ENCODE measurements around the gene PROB1.

The PROB1 gene

DNA sequence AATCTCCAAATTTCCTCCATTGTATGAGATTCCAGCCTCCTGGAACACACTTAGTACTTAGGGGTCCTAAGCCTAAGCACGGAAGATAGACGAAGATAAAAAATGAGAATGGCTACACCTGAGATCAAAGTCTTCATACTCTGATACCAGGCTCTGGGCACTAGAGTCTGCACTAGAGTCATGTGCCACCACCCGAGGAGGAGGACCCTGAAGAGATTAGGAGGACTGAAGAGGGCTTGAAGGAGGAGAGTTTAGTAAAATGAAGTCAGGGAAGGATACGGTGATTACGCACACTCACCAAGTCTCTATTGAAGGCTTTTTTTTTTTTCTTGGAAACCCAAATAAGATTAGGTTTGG, 9.6 kb upstream of the PROB1 start:
- Mint-ChIP-seq H3K4me1 (ENCODE audit: low read depth) (peaks cover 29% of the 10 kb centered on the region), H3K36me3 (no peaks in the 10 kb centered on the region), H3K9me3 (ENCODE audit: low read depth) (no peaks in the 10 kb centered on the region), H3K27me3 (no peaks in the 10 kb centered on the region), H3K27ac (peak overlapping the region; percentile 100), H3K4me3 (peak overlapping the region; percentile 96)

DNA sequence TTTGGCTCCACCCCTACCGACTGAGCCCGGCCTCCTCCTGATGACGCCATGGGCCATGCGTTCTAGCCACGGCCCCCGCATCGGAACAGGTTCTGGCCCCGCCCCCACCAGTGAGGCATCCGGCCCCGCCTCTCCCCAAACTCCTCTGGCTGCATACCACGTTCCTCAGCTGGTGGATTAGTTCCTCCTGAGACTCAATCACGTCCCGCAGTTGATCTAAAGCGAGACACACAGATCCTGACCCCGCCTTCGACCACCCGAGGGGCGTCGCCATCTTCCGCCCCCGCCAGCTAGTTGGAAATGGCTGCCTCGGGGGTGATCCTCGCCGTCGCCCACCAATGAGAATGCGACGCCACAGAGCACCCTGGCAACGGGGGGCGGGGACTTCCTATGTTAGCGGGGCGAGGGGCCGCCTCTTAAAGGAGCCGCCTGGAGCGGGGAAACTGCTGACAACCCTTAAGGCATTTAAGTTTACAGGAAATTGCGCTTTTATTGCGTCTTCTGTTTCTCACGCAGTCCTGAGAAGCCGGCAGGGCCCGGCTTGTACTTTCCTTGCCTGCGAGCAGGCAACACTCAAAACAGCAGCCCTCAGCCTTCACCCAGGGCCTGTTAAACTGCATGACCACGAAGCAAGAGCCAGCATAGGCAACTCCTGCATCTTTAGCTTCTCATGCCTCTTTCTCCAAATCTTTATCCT, 9.0 kb upstream of the PROB1 start, which contains the start of gene SPATA24:
SPATA24 (minus strand) TSS at position 303 of the 697 bp plus-strand sequence; CDS start at position 274, 29 bp downstream.
- Mint-ChIP-seq H3K27ac (peak within 1 kb of the TSS; percentile 100), H3K4me3 (peak within 1 kb of the TSS; percentile 96), H3K9me3 (ENCODE audit: low read depth) (no peaks in the 10 kb centered on the region), H3K36me3 (no peaks in the 10 kb centered on the region), H3K27me3 (no peaks in the 10 kb centered on the region), H3K4me1 (ENCODE audit: low read depth) (peaks cover 29% of the 10 kb centered on the region)

DNA sequence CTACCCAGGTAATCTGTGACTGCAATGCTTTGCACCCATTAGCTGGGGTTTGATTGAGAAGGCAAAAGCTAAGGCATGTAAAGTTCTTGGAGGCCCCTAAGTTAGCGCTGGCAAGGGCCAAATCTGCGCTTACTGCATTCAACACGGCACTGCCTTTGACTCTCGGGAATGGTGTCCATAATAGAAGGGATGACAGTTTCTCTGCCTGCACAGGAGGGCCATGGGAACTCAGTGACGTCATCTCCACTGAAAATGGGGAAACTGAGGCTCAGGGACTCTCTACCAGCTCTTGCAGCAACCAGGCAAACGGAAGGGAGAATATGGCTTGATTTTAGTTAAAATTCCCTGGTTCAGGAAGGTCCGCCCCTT, 8.5 kb upstream of the PROB1 start:
- Mint-ChIP-seq H3K27me3 (no peaks in the 10 kb centered on the region), H3K4me1 (ENCODE audit: low read depth) (peaks cover 29% of the 10 kb centered on the region), H3K9me3 (ENCODE audit: low read depth) (no peaks in the 10 kb centered on the region), H3K36me3 (no peaks in the 10 kb centered on the region), H3K27ac (peak overlapping the region; percentile 100), H3K4me3 (peak overlapping the region; percentile 96)

DNA sequence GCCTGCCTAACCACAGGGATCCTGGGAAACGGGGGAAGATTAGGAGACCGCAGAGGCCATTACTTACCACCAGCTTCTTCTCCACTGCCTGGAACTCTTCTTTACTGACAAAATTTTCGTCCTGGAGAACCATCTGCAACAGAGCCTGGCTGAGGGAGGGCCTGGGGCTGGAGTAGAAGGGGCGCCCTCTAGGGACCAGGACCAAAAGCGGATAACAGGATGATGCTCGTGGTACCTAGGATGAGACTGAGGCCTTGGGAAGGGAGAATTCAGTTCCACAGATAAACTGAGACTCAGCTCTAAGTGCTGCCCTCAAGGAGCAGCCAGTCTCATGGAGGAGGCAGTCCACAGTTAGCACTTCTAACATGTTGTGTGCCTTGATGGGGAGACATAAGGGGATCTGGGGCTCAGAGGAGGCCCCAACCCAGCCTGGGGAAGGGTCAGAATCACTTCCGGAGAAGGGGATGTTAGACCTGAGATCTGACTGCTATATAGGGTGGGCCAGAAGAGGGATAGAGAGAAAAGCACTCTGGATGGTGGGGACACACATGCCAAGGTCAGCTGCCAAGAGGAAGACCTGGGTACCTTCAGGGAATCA, 7.8 kb upstream of the PROB1 start:
- Mint-ChIP-seq H3K36me3 (no peaks in the 10 kb centered on the region), H3K9me3 (ENCODE audit: low read depth) (no peaks in the 10 kb centered on the region), H3K4me1 (ENCODE audit: low read depth) (peaks cover 29% of the 10 kb centered on the region), H3K4me3 (peak overlapping the region; percentile 96), H3K27ac (peak overlapping the region; percentile 100), H3K27me3 (no peaks in the 10 kb centered on the region)

DNA sequence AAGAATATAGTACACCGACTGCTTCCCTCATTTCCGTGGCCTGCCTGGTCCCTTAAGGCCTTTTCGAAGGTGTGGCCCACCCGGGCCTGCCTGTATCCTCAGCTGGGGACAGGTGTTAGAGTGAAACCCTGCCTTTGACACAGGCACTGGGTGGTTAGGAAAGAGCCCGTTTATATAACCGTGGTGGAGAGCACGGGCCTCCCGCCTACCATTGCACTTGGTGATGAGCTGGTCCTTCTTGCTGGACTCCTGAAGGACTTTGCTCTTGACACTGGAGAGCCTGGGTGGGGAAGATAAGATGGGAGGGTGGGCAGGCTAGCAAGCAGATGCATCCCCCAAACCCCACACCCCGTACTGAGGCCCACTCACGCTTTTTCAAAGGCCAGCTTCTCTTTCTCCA, 6.6 kb upstream of the PROB1 start:
- Mint-ChIP-seq H3K27ac (no peak overlapping the region), H3K36me3 (no peaks in the 10 kb centered on the region), H3K27me3 (no peaks in the 10 kb centered on the region), H3K9me3 (ENCODE audit: low read depth) (no peaks in the 10 kb centered on the region), H3K4me3 (no peak overlapping the region), H3K4me1 (ENCODE audit: low read depth) (peaks cover 24% of the 10 kb centered on the region)

DNA sequence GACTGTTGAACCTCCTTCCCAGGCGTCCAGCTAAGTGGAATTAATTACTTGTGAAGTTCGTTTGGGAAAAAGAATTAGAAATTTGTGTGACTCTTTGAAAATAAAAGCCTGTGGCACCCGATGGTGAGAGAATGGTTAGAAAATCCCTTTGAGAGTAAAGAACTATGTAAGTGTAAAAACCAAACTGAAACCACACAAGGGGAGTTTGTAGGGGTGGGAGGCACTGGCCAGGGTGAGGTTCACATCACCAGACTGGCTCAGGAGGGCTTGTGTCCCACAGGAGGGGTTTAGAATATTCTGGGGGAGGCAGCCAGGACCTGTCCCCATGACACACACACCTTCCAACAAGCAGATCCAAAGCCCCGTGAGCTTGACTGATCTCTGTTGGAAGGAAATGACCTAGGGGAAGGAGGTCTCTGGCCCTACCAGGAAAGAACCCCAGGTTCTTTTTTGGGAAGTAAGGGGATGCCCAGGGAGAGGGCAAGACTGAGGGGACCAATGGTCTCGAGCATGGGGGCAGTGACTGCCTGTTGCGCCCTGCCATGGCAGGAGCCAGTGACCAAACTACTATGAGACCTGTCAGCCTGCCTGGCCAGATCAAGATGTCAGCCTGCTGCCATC, 4.7 kb upstream of the PROB1 start:
- Mint-ChIP-seq H3K4me1 (ENCODE audit: low read depth) (peaks cover 23% of the 10 kb centered on the region), H3K27ac (no peak overlapping the region)

DNA sequence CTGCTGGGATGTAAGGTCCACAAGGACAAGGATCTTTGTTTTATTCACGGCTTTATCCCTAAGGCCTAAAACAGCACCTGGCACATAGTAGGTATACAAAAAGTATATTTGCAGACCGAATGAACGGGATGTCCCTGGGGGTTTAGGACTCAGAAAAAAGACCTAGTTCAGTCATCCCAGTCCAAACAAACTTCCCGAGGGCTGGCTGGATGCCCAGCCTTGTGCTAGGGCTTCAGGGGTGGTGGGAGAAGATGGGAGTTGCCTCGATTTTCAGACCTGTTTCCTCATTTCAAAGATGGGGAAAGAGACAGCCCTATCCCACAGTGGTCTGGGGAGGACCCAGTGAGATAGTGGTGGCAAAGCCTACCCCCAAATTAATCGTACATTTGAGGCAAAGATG, 3.0 kb upstream of the PROB1 start:
- no peaks in the 10 kb centered on the region for H3K9me3 Mint-ChIP-seq (ENCODE audit: low read depth)
- peaks cover 11% of the 10 kb centered on the region for H3K4me1 Mint-ChIP-seq (ENCODE audit: low read depth)
- peaks cover 3% of the 10 kb centered on the region for H3K36me3 Mint-ChIP-seq
- H3K27ac Mint-ChIP-seq = no peak overlapping the region
- no peaks in the 10 kb centered on the region for H3K27me3 Mint-ChIP-seq
- no peak overlapping the region for H3K4me3 Mint-ChIP-seq

More for the DNA sequence above, 4.7 kb upstream of the PROB1 start:
- Mint-ChIP-seq H3K27me3 (no peaks in the 10 kb centered on the region), H3K36me3 (peaks cover 3% of the 10 kb centered on the region), H3K9me3 (ENCODE audit: low read depth) (no peaks in the 10 kb centered on the region), H3K4me3 (no peak overlapping the region)

DNA sequence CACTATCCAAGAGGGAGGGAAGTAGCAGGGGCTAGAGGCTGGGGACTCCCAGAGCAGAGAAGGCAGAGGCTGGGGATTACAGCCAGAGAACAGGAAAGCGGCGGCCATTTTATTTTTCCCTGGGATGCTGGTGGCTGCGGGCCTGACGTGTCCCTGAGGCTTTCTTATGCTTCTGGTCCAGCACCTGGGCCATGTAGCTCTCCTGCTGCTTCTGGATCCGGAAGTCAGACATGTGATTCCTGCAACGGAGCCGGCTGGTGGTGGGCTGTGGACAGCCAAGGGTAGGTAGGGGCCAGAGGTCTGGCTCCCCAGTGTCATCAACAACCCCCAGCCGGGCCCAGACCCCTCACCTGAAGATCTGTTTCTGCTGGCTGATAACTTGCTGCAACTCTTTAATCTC, 1.8 kb upstream of the PROB1 start:
- Mint-ChIP-seq H3K27ac (no peak overlapping the region), H3K36me3 (peaks cover 3% of the 10 kb centered on the region), H3K9me3 (ENCODE audit: low read depth) (no peaks in the 10 kb centered on the region), H3K4me3 (no peak overlapping the region), H3K27me3 (no peaks in the 10 kb centered on the region), H3K4me1 (ENCODE audit: low read depth) (peaks cover 9% of the 10 kb centered on the region)

DNA sequence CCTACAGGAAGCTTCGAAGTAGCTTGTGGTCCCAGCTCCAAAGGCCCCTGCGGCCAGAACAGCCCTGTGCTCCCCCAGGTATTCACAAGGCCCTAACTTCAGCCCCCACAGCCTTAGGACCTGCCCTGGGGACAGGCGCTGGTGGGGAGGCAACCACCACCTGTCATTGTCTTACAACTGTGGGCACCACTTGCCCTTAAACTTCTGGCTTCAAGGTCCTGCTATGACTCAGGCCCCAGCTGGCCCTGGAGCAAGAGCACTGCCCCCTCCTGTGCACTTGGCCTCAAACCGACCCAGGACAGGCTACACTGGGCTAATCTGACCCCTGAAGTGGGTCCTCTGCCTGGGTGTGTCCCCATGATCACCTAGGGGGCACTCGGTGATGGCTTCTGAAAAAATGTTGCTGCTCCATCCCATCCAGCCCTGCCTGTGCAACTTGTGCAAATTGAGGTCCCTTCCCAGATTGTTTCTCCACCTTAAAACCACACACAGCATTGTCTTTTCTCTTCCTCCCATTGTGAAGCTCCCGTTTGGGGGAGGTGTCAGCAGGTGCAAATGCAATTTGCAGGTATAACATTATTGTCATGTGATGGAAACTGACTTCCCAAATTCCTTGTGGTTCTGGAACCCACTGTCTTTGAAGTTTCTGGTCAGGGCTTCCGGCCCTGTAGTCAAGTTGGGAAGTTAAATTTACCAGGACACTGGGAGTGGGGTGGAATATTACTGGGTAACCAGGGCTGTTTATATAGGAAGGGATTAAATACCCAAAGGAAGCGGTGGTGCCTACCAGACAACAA, 1.1 kb upstream of the PROB1 start:
- H3K9me3 Mint-ChIP-seq (ENCODE audit: low read depth) = no peaks in the 10 kb centered on the region
- peaks cover 15% of the 10 kb centered on the region for H3K4me1 Mint-ChIP-seq (ENCODE audit: low read depth)
- no peaks in the 10 kb centered on the region for H3K27me3 Mint-ChIP-seq
- no peak overlapping the region for H3K27ac Mint-ChIP-seq
- H3K4me3 Mint-ChIP-seq = no peak overlapping the region
- peaks cover 3% of the 10 kb centered on the region for H3K36me3 Mint-ChIP-seq

DNA sequence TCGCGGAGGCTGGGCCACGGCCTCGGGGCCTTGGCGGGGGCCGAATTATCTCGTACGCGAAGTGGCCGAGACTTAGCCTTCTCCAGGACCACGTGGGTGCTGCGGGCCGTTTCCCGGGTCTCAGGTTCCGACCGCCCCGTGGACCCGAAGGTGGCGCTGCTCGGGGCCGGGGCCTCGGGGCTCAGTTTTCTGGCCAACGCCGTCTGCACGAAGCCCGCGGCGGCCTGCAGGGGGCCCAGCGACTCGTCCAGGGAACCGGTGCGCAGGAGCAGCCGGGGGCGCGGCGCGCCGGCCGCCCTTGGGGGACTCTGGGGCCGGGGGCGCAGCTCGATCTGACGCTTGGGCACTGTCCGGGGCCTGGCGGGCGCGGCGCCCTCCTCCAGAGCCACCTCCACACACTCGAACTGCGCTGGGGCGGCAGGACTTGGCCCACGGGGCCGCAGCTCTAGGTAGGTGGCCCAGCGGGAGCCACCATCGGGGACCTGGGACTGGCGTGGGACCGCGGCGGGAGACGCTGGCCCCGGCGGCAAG, 716 bp downstream of the PROB1 start:
- no peaks in the 10 kb centered on the region for H3K9me3 Mint-ChIP-seq (ENCODE audit: low read depth)
- peaks cover 32% of the 10 kb centered on the region for H3K4me1 Mint-ChIP-seq (ENCODE audit: low read depth)
- H3K36me3 Mint-ChIP-seq = peaks cover 3% of the 10 kb centered on the region
- H3K27ac Mint-ChIP-seq = no peak overlapping the region
- H3K27me3 Mint-ChIP-seq = no peaks in the 10 kb centered on the region
- no peak overlapping the region for H3K4me3 Mint-ChIP-seq

DNA sequence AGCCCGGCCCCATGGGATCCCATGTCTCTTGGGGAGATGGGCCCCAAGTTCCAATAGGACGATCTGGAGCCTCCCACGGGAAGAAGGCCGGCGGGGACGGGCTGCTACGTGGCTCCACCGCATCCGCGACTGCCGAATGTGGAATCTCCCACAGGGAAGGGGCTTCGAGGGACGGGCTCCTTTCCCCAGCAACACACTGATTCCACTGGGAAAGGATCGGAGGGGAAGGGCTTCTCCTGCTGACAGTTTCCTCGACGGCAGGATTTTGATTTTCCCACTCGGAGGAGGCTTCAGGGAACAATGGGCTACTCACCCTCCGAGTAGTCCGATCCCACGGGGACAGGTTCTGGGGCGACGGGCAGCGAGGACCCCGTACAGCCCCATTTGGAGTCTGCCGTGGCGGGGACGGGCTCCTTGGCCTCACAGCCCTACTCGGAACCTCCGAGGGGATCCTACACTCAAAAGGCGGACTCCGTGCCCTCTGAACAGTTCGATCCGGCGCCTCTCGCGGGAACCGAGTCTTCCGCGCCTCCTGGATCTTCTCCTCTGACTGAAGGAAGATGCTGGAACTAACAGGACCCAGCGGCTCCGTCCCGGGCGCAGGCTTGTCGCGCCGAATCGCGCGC, 1.3 kb downstream of the PROB1 start:
- no peaks in the 10 kb centered on the region for H3K9me3 Mint-ChIP-seq (ENCODE audit: low read depth)
- H3K36me3 Mint-ChIP-seq = peaks cover 3% of the 10 kb centered on the region
- peak overlapping the region; percentile 90 for H3K4me3 Mint-ChIP-seq
- H3K27ac Mint-ChIP-seq = no peak overlapping the region
- H3K27me3 Mint-ChIP-seq = no peaks in the 10 kb centered on the region
- H3K4me1 Mint-ChIP-seq (ENCODE audit: low read depth) = peaks cover 34% of the 10 kb centered on the region

DNA sequence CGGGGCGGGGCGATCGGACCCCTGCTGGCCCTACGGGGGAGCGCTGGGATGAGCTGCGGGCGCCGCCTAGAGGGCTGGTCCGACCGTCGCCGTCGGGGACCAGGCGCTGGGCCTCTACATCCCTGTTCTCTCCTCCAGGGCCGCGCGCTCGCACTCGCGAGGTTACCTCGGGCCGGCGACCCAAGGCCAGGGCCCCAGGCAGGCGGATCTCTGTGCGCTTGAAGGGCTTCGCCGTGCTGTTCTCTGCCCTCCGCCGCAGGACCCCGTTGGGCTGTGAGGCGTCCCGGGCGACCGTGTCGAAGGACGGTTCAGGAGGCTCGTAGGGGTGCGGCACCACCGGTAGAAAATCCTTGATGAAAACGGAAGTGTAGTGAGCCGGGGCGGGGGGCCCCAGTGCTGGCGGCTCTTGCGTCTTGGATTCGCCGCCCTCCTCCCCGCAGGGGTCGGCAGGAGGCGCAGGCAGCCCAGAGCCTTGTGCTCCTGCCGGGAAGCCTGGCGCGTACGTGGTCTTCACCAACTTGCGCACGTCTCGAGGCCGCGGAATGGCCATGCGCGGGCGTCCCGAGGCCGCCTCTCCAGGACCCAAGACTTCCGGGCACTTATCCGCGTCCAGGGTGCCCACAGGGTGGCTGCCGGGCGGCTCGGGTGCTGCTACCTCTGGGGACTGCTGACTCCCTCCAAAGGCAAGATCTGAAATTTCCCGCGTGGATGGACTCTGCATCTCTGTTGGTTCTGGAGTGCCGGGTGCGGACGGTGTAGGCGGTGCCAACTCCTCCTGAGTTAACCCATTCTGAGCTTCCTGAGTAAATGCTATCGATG, 2.0 kb downstream of the PROB1 start:
- Mint-ChIP-seq H3K9me3 (ENCODE audit: low read depth) (no peaks in the 10 kb centered on the region), H3K36me3 (peaks cover 3% of the 10 kb centered on the region), H3K27me3 (no peaks in the 10 kb centered on the region), H3K27ac (peak overlapping the region; percentile 83), H3K4me3 (peak overlapping the region; percentile 90), H3K4me1 (ENCODE audit: low read depth) (peaks cover 38% of the 10 kb centered on the region)

DNA sequence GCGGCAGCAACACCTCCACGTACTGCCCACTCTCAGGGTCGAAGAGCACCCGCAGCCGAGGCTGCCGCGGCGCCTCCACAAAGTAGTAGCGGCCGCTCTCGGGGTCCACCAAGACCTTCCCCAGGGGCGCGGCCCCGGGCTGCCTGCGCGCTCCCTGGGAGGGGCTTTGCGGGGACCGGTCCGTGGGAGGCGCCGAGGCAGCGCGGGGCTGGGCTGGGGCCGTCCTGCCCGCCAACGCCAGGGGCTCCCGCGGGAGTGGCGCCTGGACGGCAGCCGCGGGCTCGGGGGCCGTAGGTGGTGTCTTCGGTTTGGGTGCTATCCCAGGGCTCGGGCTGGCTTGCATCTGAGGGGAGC, 2.6 kb downstream of the PROB1 start:
- peaks cover 38% of the 10 kb centered on the region for H3K4me1 Mint-ChIP-seq (ENCODE audit: low read depth)
- no peaks in the 10 kb centered on the region for H3K27me3 Mint-ChIP-seq
- no peak overlapping the region for H3K27ac Mint-ChIP-seq
- peaks cover 3% of the 10 kb centered on the region for H3K36me3 Mint-ChIP-seq
- H3K9me3 Mint-ChIP-seq (ENCODE audit: low read depth) = no peaks in the 10 kb centered on the region
- H3K4me3 Mint-ChIP-seq = peak overlapping the region; percentile 90
